NCI-H2029 (cell line): Measurements from ENCODE around the gene CNGA3.
A peak's percentile ranks its signal among the peaks of the same experiment; 100 is the strongest.
"Not testable (repeated sequence)": the region's sequence is repeated elsewhere in the genome, so short reads cannot be mapped to it uniquely, and the experiment has no call there.

Experiments used
- DNase-seq: peaks from one replicate; lab custom pipeline; 2025; lab: John Stamatoyannopoulos, UW

CNGA3 gene

GRCh38 chr2:98404556-98405250 is 58.4 kb downstream of the CNGA3 start:
- no peak for DNase-seq

GRCh38 chr2:98405301-98405700 is 59.0 kb downstream of the CNGA3 start:
- DNase-seq = no peak

DNA sequence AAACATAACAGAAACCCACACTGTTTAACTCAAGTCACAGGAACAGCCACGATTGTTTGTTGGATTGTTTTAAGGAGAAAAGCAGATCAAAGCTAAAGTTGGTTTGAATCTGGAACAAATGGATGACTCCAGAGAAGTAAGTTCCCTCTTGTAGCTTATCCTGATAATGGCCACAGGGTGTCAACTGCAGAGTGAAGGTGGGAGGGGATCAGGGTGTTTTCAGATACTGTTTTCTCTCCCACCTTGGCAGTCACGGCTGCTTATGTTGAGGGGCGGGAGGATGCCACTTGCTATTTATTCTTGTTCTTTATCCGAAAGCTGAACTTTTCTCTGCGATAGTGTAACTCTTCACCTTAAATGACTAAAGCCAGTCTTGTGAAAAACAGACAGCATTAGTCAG is 61.9 kb downstream of the CNGA3 start:
- no peak for DNase-seq

DNA sequence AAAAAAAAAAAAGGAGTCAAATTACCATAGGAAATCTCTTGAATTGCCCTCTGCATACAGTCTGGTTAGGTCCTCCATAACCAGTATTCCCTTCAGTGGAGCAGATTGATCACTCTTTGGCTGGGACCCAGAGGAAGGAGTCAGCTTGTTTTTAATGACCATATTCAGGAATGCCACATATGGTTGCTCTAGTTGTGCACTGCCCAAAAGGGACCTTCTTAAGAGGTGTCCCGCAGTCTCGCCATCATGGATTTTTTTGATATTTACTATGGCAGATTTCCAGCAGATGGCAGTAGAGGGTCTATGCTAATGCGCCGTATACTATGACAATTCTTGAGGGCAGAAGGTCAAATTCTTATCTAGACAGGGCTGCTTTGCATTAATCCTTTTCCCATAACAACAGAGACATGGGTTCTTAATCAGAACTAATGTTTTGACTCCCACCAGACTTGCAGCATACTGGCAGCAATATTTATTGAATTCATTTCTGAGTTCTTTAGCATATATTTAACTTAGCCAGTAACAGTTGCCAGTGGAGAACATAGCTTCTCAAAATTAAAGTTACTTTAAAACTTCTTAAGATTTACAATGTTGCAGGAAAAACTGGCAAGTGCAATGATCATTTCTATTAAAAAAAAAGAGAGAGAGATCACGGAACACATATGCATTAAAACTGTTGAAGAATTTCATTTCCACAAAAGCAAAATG is 66.6 kb downstream of the CNGA3 start:
- DNase-seq = peak; percentile 39

GRCh38 chr2:98414246-98414645 is 68.0 kb downstream of the CNGA3 start:
- DNase-seq = not testable (repeated sequence)

GRCh38 chr2:98415719-98416248 is 69.5 kb downstream of the CNGA3 start:
- not testable (repeated sequence) for DNase-seq

DNA sequence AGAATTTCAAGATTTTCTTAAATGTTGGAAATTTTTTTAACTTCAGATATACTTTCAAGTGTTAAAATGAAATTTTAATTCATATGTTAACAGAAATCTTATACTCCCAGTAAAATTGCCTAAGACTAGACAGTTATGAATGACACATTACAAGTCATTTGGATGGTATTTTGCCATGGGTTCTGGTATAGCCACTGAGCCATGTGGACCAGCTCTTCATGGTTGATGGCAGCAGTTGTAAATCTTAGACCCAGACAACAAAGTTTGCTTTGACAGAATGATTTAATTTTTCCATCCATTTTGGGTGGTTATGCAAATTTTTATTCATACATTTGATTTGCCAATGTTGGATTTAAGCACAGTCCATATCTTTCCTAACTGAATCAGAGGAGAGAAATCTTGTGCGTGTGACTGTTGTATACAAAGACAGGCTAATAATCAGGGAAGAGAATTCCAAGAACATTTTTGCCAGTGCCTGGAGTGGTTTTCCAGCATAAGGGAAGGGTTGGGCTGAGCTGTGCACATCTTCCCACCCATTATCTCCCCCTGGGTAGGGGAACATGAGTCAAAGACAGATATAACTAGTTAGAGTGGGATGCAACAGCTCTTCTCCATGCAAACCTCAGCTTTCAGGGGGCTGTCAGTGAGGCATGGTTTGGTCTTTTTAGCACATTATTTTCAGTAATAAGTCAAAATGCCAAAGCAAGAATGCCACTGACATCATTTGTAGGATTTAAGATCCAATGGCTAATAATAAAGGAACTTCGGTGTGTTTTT is 70.3 kb downstream of the CNGA3 start:
- DNase-seq = no peak

GRCh38 chr2:98419544-98419943 is 73.3 kb downstream of the CNGA3 start:
- peak; percentile 5 for DNase-seq

- no peak for DNase-seq
Observed at GRCh38 chr2:98419977-98420725, 73.9 kb downstream of the CNGA3 start.

- DNase-seq = no peak
Observed at GRCh38 chr2:98422449-98422848, 76.2 kb downstream of the CNGA3 start.

DNA sequence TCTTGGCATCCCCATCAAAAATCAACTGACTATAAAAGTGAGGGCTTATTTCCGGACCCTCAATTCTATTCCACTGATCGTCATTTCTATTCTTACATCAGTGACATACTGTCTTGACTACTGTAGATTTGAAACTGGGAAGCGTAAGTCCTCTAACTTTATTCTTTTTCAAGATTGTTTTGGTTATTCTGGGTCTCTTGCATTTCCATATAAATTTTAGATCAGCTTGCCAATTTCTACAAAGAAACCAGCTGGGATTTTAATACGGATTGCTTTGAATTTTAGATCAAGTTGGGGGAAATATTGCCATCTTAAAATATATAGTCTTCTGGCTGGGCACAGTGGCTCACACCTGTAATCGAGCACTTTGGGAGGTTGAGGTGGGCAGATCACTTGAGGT is 80.5 kb downstream of the CNGA3 start:
- DNase-seq = no peak

GRCh38 chr2:98432145-98432544 is 85.9 kb downstream of the CNGA3 start:
- DNase-seq = no peak

DNA sequence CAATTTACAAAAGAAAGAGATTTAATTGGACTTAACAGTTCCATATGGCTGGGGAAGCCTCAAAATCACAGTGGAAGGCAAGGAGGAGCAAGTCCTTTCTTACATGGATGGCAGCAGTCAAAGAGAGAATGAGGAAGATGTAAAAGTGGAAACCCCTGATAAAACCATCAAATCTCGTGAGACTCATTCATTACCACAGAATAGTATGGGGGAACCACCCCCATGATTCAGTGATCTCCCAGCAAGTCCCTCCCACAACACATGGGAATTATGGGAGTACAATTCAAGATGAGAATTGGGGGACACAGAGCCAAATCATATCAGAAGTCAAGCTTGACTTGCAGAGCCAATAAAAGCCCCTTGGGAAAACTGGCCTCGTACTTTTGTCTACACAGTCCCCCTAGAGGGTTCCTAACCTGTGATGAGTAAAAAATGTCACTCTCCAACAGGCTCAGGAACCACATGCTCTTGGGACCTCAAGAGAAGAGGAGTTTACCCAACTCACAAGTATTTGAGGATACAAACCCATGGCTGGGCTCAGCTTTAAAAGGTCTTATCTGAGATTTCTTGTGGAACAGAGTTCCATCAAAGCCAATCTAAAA is 87.2 kb downstream of the CNGA3 start:
- no peak for DNase-seq

DNA sequence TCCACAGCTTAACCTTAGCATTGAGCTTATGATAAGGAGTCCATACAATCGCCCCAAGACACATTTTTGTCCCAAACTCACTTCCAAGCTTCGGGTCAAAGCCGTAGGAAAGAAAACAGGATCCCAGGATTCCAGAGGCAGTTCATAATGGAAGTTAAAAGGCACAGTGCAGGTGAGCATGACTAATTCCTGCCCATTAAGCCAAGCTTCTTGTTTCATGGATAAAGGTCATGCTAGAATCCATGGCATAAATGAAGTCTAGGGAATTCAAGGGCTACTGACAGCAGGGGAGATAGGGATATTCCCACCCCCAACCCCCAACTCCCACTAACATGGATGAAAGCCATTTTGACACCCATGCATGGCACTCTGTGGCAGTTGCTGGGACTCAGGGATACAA is 88.2 kb downstream of the CNGA3 start:
- no peak for DNase-seq

- not testable (repeated sequence) for DNase-seq
Observed at GRCh38 chr2:98435670-98436069, 89.4 kb downstream of the CNGA3 start.

- no peak for DNase-seq
Observed at GRCh38 chr2:98436734-98437133, 90.5 kb downstream of the CNGA3 start.

- no peak for DNase-seq
Observed at GRCh38 chr2:98438190-98439133, 92.2 kb downstream of the CNGA3 start.

- DNase-seq = no peak
Observed at GRCh38 chr2:98441706-98442450, 95.6 kb downstream of the CNGA3 start.

DNA sequence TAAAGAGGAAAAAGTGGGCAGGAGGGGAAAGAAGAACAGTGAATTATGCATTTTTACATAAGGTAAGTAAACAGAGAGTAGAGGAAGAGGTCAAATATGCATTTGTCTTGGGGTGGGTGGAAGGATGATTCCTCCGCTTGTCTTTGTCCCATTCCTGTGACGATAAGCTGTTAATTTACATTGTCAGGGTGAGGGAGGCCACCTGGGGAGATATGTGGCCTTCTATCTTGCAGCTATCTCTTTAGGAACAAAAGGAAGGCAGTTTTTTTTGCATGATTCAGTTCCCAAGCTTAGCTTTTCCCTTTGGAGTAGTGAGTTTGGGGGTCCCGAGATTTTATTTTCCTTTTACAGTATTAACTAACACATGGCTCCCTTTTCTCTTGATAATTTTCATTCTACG is 96.2 kb downstream of the CNGA3 start:
- no peak for DNase-seq
